HepG2 (cell line): ENCODE results near the gene FSIP1. TPM values are rescaled to one million over a fixed set of nuclear protein-coding genes. Genes with fewer than 3 reads are reported as not detected.

ENCODE experiments used
- FOXK1 ChIP-seq: sonication (generic); formaldehyde crosslinking; IDR thresholded peaks from 2 replicates; pipeline ENCODE4 v1.4.0; 2020; ENCODE audit warnings: low read depth, missing genetic modification reagents, borderline replicate concordance
- FOXK2 ChIP-seq: fragments of 450-650 bp; IDR thresholded peaks from 2 replicates; pipeline ENCODE4 v1.6.1; 2016
- GATAD2A ChIP-seq: IDR thresholded peaks from 2 replicates; pipeline ENCODE4 v1.6.1; 2016
- HDAC1 ChIP-seq: sonication (generic); formaldehyde crosslinking; IDR thresholded peaks from 2 replicates; pipeline ENCODE4 v1.5.1; 2020; ENCODE audit warnings: mild to moderate bottlenecking, missing genetic modification reagents
- JUND ChIP-seq: sonication (generic); formaldehyde crosslinking; IDR thresholded peaks from 2 replicates; pipeline ENCODE4 v1.8.0; 2022; ENCODE audit warnings: mild to moderate bottlenecking, missing genetic modification reagents
- MZF1 ChIP-seq: sonication (generic); formaldehyde crosslinking; IDR thresholded peaks from 2 replicates; pipeline ENCODE4 v1.8.1; 2023; ENCODE audit warnings: mild to moderate bottlenecking, missing genetic modification reagents, borderline replicate concordance
- RELA ChIP-seq: sonication (generic); formaldehyde crosslinking; IDR thresholded peaks from 2 replicates; pipeline ENCODE4 v1.4.0; 2020; ENCODE audit warnings: missing genetic modification reagents
- RXRB ChIP-seq: IDR thresholded peaks from 2 replicates; pipeline ENCODE4 v1.6.1; 2016; ENCODE audit warnings: borderline replicate concordance, missing genetic modification reagents, missing compliant biosample characterization
- SAP130 ChIP-seq: IDR thresholded peaks from 2 replicates; pipeline ENCODE4 v1.6.1; 2016; ENCODE audit warnings: low read depth
- SOX6 ChIP-seq, 2 experiments: fragments of 450-650 bp in 1 of 2; sonication (generic) in 1 of 2; formaldehyde crosslinking in 1 of 2; IDR thresholded peaks; 2 replicates each; pipeline versions ENCODE4 v1.4.0 to v1.6.1; 2017 to 2020; ENCODE audit warnings: antibody characterized with exemption in 1 of 2, mild to moderate bottlenecking in 1 of 2, missing genetic modification reagents in 1 of 2
- TEAD3 ChIP-seq: optimal IDR thresholded peaks from 2 replicates; pipeline ENCODE3; 2016; ENCODE audit warnings: borderline replicate concordance
- THAP11 ChIP-seq: IDR thresholded peaks from 2 replicates; pipeline ENCODE4 v1.6.1; 2016; ENCODE audit warnings: missing biosample characterization, missing genetic modification reagents
- YEATS4 ChIP-seq: sonication (generic); formaldehyde crosslinking; IDR thresholded peaks from 2 replicates; pipeline ENCODE4 v1.4.0; 2020; ENCODE audit warnings: missing genetic modification reagents, borderline replicate concordance
- ZMYM3 ChIP-seq: sonication (generic); formaldehyde crosslinking; IDR thresholded peaks from 2 replicates; pipeline ENCODE4 v1.5.1; 2020; ENCODE audit warnings: mild to moderate bottlenecking, missing genetic modification reagents
- ZNF331 ChIP-seq: sonication (generic); formaldehyde crosslinking; IDR thresholded peaks from 2 replicates; pipeline ENCODE4 v1.4.0; 2020; ENCODE audit warnings: missing genetic modification reagents
- ZNF350 ChIP-seq: sonication (generic); formaldehyde crosslinking; IDR thresholded peaks from 2 replicates; pipeline ENCODE4 v1.4.0; 2020; ENCODE audit warnings: mild to moderate bottlenecking, low read depth, missing genetic modification reagents, borderline replicate concordance
- ZNF614 ChIP-seq: IDR thresholded peaks from 2 replicates; pipeline ENCODE4 v1.6.1; 2018; ENCODE audit warnings: missing biosample characterization, missing genetic modification reagents, inconsistent platforms, borderline replicate concordance
- ZSCAN20 ChIP-seq: sonication (generic); formaldehyde crosslinking; IDR thresholded peaks from 2 replicates; pipeline ENCODE4 v1.4.0; 2020; ENCODE audit warnings: missing genetic modification reagents, mild to moderate bottlenecking, borderline replicate concordance
- polyA plus RNA-seq, 8 experiments: library from polyadenylated mRNA; depleted of rRNA in 3 of 8; stranded (reverse) in 7 of 8; unstranded in 1 of 8; fragments of >200 nt; fragmentation: Illumina TruSeq in 4 of 8; extraction: Trizol in 4 of 8; gene quantifications; 2 replicates each; pipeline versions ENCODE4 v1.2.1 to v1.2.3, GENCODE V29; 2011 to 2016; ENCODE audit warnings: low read depth in 4 of 8, missing spikeins in 1 of 8, mixed read lengths in 1 of 8; ENCODE audit not compliant: insufficient read depth in 1 of 8
- total RNA-seq, 5 experiments: library from RNA; depleted of rRNA; stranded (reverse); fragments of >200 nt; fragmentation: Illumina TruSeq; extraction: Trizol; gene quantifications; 2 replicates each; pipeline ENCODE4 v1.2.3, GENCODE V29; 2016; ENCODE audit warnings: low read depth in 1 of 5
- TF ChIP-seq, protein P1 (sequence below): sonication (generic); formaldehyde crosslinking; IDR thresholded peaks from 2 replicates; pipeline ENCODE4 v1.4.0; 2020; ENCODE audit warnings: mild to moderate bottlenecking, low read depth, missing genetic modification reagents
- TF ChIP-seq, protein P2 (sequence below): sonication (generic); formaldehyde crosslinking; IDR thresholded peaks from 2 replicates; pipeline ENCODE4 v1.5.0; 2020; ENCODE audit warnings: mild to moderate bottlenecking, missing genetic modification reagents, borderline replicate concordance

Gene FSIP1
- total and polyA plus RNA-seq, 2 of the 13 experiments (the other 11 are each of a cell fraction or from before 2014, with no cell fraction given) = 0.18 TPM; not detected in 1

DNA sequence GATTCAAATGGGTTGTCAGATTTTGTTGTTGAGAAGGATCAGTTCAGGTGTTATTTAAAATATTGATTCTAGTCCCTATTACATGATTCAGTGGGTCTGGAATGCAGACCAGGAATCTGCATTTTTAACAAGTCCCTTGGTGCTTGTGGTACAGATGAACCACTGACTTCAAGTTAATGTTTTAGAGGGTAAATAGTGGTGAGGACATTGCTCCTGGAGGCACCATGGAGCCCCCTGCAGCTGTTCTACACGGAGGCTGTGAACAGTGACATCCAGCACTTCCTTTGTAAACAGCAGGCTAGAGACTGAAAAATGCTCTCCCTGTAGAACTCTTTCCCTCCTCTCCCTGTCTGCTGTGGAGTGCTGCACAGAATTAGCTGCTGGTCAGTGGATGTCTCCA lies 4.8 kb upstream of the FSIP1 start (continued):
- TF ChIP-seq, protein P1, sequence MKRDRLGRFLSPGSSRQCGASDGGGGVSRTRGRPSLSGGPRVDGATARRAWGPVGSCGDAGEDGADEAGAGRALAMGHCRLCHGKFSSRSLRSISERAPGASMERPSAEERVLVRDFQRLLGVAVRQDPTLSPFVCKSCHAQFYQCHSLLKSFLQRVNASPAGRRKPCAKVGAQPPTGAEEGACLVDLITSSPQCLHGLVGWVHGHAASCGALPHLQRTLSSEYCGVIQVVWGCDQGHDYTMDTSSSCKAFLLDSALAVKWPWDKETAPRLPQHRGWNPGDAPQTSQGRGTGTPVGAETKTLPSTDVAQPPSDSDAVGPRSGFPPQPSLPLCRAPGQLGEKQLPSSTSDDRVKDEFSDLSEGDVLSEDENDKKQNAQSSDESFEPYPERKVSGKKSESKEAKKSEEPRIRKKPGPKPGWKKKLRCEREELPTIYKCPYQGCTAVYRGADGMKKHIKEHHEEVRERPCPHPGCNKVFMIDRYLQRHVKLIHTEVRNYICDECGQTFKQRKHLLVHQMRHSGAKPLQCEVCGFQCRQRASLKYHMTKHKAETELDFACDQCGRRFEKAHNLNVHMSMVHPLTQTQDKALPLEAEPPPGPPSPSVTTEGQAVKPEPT (CRISPR knock-in tag) = no peak
- TF ChIP-seq ZNF614 (CRISPR knock-in tag) (peak; percentile 36; the same call in 1 of the 2 replicates), RELA (CRISPR knock-in tag) (no peak), ZNF331 (CRISPR knock-in tag) (peak; percentile 37; the same call in 1 of the 2 replicates), THAP11 (CRISPR knock-in tag) (0 out of 2 replicates have a peak, but pooled peaks have one; percentile 37), HDAC1 (peak; percentile 55), ZSCAN20 (CRISPR knock-in tag) (0 out of 2 replicates have a peak, but pooled peaks have one; percentile 37), JUND (peak; percentile 60; the same call in 1 of the 2 replicates), FOXK1 (CRISPR knock-in tag) (peak; percentile 88; the same call in 1 of the 2 replicates), ZMYM3 (CRISPR knock-in tag) (peak; percentile 37; the same call in 1 of the 2 replicates), ZNF350 (CRISPR knock-in tag) (no peak), SOX6 (IDR thresholded peaks at IDR 0.05) (no peak), SOX6 (CRISPR knock-in tag; IDR thresholded peaks at IDR 0.05) (0 out of 2 replicates have a peak, but pooled peaks have one; percentile 17), MZF1 (CRISPR knock-in tag) (no peak), YEATS4 (peak; percentile 52; the same call in 1 of the 2 replicates), TEAD3 (CRISPR knock-in tag) (peak; percentile 84), FOXK2 (peak; percentile 58; the same call in 1 of the 2 replicates), GATAD2A (peak; percentile 29; the same call in 1 of the 2 replicates), SAP130 (peak; percentile 56), RXRB (CRISPR knock-in tag) (peak; percentile 40; the same call in 1 of the 2 replicates)
- TF ChIP-seq, protein P2, sequence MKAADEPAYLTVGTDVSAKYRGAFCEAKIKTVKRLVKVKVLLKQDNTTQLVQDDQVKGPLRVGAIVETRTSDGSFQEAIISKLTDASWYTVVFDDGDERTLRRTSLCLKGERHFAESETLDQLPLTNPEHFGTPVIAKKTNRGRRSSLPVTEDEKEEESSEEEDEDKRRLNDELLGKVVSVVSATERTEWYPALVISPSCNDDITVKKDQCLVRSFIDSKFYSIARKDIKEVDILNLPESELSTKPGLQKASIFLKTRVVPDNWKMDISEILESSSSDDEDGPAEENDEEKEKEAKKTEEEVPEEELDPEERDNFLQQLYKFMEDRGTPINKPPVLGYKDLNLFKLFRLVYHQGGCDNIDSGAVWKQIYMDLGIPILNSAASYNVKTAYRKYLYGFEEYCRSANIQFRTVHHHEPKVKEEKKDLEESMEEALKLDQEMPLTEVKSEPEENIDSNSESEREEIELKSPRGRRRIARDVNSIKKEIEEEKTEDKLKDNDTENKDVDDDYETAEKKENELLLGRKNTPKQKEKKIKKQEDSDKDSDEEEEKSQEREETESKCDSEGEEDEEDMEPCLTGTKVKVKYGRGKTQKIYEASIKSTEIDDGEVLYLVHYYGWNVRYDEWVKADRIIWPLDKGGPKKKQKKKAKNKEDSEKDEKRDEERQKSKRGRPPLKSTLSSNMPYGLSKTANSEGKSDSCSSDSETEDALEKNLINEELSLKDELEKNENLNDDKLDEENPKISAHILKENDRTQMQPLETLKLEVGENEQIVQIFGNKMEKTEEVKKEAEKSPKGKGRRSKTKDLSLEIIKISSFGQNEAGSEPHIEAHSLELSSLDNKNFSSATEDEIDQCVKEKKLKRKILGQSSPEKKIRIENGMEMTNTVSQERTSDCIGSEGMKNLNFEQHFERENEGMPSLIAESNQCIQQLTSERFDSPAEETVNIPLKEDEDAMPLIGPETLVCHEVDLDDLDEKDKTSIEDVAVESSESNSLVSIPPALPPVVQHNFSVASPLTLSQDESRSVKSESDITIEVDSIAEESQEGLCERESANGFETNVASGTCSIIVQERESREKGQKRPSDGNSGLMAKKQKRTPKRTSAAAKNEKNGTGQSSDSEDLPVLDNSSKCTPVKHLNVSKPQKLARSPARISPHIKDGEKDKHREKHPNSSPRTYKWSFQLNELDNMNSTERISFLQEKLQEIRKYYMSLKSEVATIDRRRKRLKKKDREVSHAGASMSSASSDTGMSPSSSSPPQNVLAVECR = peak; percentile 38; the same call in 1 of the 2 replicates
